Nephron progenitor cell (in vitro differentiated cells): ENCODE results near the gene XAF1.
"Not testable (repeated sequence)": the region's sequence is repeated elsewhere in the genome, so short reads cannot be mapped to it uniquely, and the experiment has no call there.

Experiments used
- DNase-seq: peaks from one replicate; pipeline ENCODE4 v3.0.0; 2021
- H3K27ac Mint-ChIP-seq: 2 replicates; pipeline ENCODE4 v1.8.0; 2021; ENCODE audit warnings: mild to moderate bottlenecking, moderate library complexity, mixed read lengths
- H3K27me3 Mint-ChIP-seq: 2 replicates; pipeline ENCODE4 v1.8.0; 2021; ENCODE audit warnings: mild to moderate bottlenecking, low read depth, mixed read lengths; ENCODE audit not compliant: poor library complexity
- H3K36me3 Mint-ChIP-seq: 2 replicates; pipeline ENCODE4 v1.8.0; 2021; ENCODE audit warnings: low read depth, mixed read lengths
- H3K4me1 Mint-ChIP-seq: 2 replicates; pipeline ENCODE4 v1.8.0; 2021; ENCODE audit warnings: mixed read lengths
- H3K4me3 Mint-ChIP-seq: 2 replicates; pipeline ENCODE4 v1.8.0; 2021; ENCODE audit warnings: mild to moderate bottlenecking, moderate library complexity, mixed read lengths
- H3K9me3 Mint-ChIP-seq: 2 replicates; pipeline ENCODE4 v1.8.0; 2021; ENCODE audit warnings: mild to moderate bottlenecking, moderate library complexity, mixed read lengths
- TF ChIP-seq, protein P1 (sequence below): fragments of 200-600 bp; sonication (generic); IDR thresholded peaks from 2 replicates; pipeline ENCODE4 v1.5.0; 2021; ENCODE audit warnings: antibody characterized with exemption

XAF1 gene

GRCh38 chr17:6713918-6714271, 42.0 kb upstream of the XAF1 start:
- Mint-ChIP-seq H3K27me3 (peaks cover 81% of the 10 kb centered on the region), H3K4me1 (peaks cover 27% of the 10 kb centered on the region), H3K9me3 (peaks cover 41% of the 10 kb centered on the region), H3K36me3 (peaks cover 5% of the 10 kb centered on the region), H3K4me3 (peak overlapping the region; percentile 85), H3K27ac (no peak overlapping the region)
- TF ChIP-seq, protein P1, sequence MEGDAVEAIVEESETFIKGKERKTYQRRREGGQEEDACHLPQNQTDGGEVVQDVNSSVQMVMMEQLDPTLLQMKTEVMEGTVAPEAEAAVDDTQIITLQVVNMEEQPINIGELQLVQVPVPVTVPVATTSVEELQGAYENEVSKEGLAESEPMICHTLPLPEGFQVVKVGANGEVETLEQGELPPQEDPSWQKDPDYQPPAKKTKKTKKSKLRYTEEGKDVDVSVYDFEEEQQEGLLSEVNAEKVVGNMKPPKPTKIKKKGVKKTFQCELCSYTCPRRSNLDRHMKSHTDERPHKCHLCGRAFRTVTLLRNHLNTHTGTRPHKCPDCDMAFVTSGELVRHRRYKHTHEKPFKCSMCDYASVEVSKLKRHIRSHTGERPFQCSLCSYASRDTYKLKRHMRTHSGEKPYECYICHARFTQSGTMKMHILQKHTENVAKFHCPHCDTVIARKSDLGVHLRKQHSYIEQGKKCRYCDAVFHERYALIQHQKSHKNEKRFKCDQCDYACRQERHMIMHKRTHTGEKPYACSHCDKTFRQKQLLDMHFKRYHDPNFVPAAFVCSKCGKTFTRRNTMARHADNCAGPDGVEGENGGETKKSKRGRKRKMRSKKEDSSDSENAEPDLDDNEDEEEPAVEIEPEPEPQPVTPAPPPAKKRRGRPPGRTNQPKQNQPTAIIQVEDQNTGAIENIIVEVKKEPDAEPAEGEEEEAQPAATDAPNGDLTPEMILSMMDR = no peak
- DNase-seq = peak; percentile 55

DNA sequence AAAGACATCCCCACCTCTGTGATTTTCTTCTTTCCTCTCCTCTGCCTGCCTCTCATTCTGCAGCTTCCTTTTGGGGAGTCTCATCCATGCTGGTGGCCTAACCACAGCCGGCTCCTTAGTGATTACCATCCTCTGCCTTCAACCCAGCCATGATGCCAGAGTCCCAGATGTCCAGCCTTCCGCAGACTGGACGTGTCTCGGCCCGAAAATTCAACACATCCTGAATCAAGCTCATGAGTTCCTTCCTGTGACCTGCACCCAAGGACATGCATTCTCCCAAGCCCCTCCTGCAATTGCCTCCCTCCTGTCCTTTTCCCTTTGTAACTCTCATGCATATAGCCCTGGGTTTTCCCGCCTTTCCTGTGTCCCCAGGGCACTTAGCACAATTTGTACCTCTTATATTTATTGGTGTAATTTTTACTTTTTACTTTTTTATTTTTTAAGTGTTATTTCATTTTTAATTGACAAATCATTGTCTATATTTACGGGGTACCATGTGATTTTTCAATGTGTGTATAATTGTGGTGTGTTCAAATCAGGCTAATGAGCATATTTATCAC, 41.5 kb upstream of the XAF1 start:
- Mint-ChIP-seq H3K36me3 (peaks cover 5% of the 10 kb centered on the region), H3K4me3 (peak overlapping the region; percentile 85), H3K27me3 (peaks cover 82% of the 10 kb centered on the region), H3K27ac (no peak overlapping the region), H3K4me1 (peaks cover 27% of the 10 kb centered on the region), H3K9me3 (peaks cover 41% of the 10 kb centered on the region)
- DNase-seq = no peak
- TF ChIP-seq, protein P1 = no peak

DNA sequence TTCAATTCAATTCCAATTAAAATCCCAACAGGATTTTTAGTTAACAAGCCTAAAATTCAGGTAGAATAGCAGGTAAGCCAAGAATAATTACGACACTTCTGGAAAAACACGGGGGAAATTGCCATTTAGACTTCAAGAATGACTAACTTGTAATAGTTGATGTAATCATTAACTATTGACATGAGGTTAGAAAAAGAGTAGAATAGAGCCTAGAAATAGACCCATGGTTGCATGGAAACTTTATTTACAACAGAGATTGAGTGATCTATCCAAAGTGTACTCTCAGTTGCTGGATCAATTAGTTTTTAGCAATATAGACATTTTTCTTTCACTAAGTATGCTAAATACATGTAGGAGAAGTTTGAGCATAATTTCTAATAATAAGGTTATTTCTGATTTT, 39.1 kb upstream of the XAF1 start:
- Mint-ChIP-seq H3K9me3 (peaks cover 41% of the 10 kb centered on the region), H3K27me3 (peaks cover 81% of the 10 kb centered on the region), H3K36me3 (peaks cover 5% of the 10 kb centered on the region), H3K4me3 (no peak overlapping the region), H3K27ac (no peak overlapping the region), H3K4me1 (peaks cover 17% of the 10 kb centered on the region)
- no peak for DNase-seq
- TF ChIP-seq, protein P1 = no peak

- Mint-ChIP-seq H3K9me3 (peaks cover 23% of the 10 kb centered on the region), H3K27ac (no peak overlapping the region), H3K36me3 (peaks cover 2% of the 10 kb centered on the region), H3K27me3 (peaks cover 73% of the 10 kb centered on the region), H3K4me1 (no peaks in the 10 kb centered on the region), H3K4me3 (no peak overlapping the region)
- TF ChIP-seq, protein P1 = no peak
- DNase-seq = no peak
These were observed 34.1 kb upstream of the XAF1 start for GRCh38 chr17:6721744-6722143.

DNA sequence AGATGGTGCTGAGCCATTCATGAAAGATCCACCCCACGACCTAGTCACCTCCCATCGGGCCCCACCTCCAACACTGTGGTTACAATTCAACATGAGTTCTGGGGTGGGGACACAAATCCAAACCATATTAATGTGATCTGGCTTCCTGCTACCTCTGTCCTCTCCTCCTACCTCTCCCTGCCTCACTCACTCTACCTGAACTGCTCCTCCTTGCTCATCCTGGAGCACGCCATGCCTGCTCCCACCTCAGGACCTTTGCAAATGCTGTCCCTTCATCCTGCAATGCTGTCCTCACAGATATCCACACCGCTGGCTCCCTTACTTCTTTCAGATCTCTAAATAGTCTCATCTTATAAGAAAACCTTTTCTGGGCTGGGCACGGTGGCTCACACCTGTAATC, 31.8 kb upstream of the XAF1 start:
- TF ChIP-seq, protein P1 = no peak

GRCh38 chr17:6729531-6729930, 26.3 kb upstream of the XAF1 start:
- DNase-seq = no peak
- Mint-ChIP-seq H3K9me3 (peaks cover 11% of the 10 kb centered on the region), H3K4me3 (no peak overlapping the region), H3K27ac (no peak overlapping the region), H3K4me1 (no peaks in the 10 kb centered on the region), H3K36me3 (no peaks in the 10 kb centered on the region), H3K27me3 (peaks cover 33% of the 10 kb centered on the region)
- TF ChIP-seq, protein P1 = no peak

More for the DNA sequence above, 31.8 kb upstream of the XAF1 start:
- Mint-ChIP-seq H3K36me3 (no peaks in the 10 kb centered on the region), H3K4me1 (no peaks in the 10 kb centered on the region), H3K4me3 (no peak overlapping the region), H3K27me3 (peaks cover 73% of the 10 kb centered on the region), H3K27ac (no peak overlapping the region), H3K9me3 (peaks cover 9% of the 10 kb centered on the region)
- no peak for DNase-seq

DNA sequence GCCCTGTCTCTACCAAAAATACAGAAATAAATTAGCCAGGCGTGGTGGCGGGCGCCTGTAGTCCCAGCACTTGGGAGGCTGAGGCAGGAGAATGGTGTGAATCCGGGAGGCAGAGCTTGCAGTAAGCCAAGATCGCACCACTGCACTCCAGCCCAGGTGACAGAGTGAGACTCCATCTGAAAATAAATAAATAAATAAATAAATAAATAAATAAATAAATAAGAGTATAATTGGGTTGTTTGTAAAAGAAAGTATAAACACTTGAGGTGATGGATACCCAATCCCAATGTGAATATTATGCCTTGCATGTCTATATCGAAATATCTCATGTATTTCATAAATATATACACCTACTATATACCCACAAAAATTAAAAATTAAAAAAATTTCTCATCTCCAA, 9.2 kb upstream of the XAF1 start:
- H3K27me3 Mint-ChIP-seq = peaks cover 42% of the 10 kb centered on the region
- not testable (repeated sequence) for H3K9me3 Mint-ChIP-seq, DNase-seq, H3K4me1 Mint-ChIP-seq, H3K27ac Mint-ChIP-seq, H3K36me3 Mint-ChIP-seq, H3K4me3 Mint-ChIP-seq
